Fibroblast of gingiva (primary cell): ENCODE measurements around the gene CT45A10.
A peak's percentile ranks its signal among the peaks of the same experiment; 100 is the strongest.
"Not testable (repeated sequence)": the region's sequence is repeated elsewhere in the genome, so short reads cannot be mapped to it uniquely, and the experiment has no call there.

Experiments used
- DNase-seq: peaks from one replicate; pipeline ENCODE4 v3.0.0-alpha.2; 2011; ENCODE audit warnings: low read depth

The CT45A10 gene

GRCh38 chrX:135893294-135893817 is at the start of gene CT45A10, which contains the start of gene SAGE1:
Gene CT45A10, minus strand, starts transcription at chrX:135893444. Its CDS starts 8,100 bp downstream, at chrX:135885344.
Gene SAGE1, plus strand, starts transcription at chrX:135893716. Its CDS starts 2,527 bp downstream, at chrX:135896243.
- DNase-seq: no peak

- DNase-seq: peak; percentile 1
Observed at GRCh38 chrX:135931644-135932487, 38.6 kb upstream of the CT45A10 start.

- no peak for DNase-seq
Observed at GRCh38 chrX:135927897-135928296, 34.7 kb upstream of the CT45A10 start.

- no peak for DNase-seq
Observed at GRCh38 chrX:135923353-135923752, 30.1 kb upstream of the CT45A10 start.

- DNase-seq: not testable (repeated sequence)
Observed at GRCh38 chrX:135920516-135920915, 27.3 kb upstream of the CT45A10 start.

- no peak for DNase-seq
Observed at GRCh38 chrX:135914404-135914803, 21.2 kb upstream of the CT45A10 start.

GRCh38 chrX:135910251-135910650 is 17.0 kb upstream of the CT45A10 start:
- no peak for DNase-seq

GRCh38 chrX:135892781-135893180 is 463 bp downstream of the CT45A10 start:
- no peak for DNase-seq

GRCh38 chrX:135890087-135890585 is 3.1 kb downstream of the CT45A10 start:
- no peak for DNase-seq

- not testable (repeated sequence) for DNase-seq
Observed at GRCh38 chrX:135888976-135889375, 4.3 kb downstream of the CT45A10 start.

- not testable (repeated sequence) for DNase-seq
Observed at GRCh38 chrX:135888230-135888629, 5.0 kb downstream of the CT45A10 start.

- not testable (repeated sequence) for DNase-seq
Observed at GRCh38 chrX:135882741-135883140, 10.5 kb downstream of the CT45A10 start.

GRCh38 chrX:135871712-135872111 is 21.5 kb downstream of the CT45A10 start, which contains the start of gene CT45A9:
Gene CT45A9, minus strand, starts transcription at chrX:135871812. Its CDS starts 3,751 bp downstream, at chrX:135868061.
- DNase-seq: not testable (repeated sequence)

- DNase-seq: not testable (repeated sequence)
Observed at GRCh38 chrX:135854438-135854837, 38.8 kb downstream of the CT45A10 start, which contains the start of gene CT45A8. Gene CT45A8, minus strand, starts transcription at chrX:135854538. Its CDS starts 3,755 bp downstream, at chrX:135850783.

GRCh38 chrX:135837180-135837579 is 56.1 kb downstream of the CT45A10 start, which contains the start of gene CT45A7:
Gene CT45A7, minus strand, starts transcription at chrX:135837280. Its CDS starts 3,747 bp downstream, at chrX:135833533.
- DNase-seq: not testable (repeated sequence)
